Stimulated activated naive B cell treated with anti-CD40 and anti-IgM and Interleukin-4, amounts not matched to agents 10 μg/mL and 1 μg/mL and 100 μg/mL, for 72 hours (primary cell): Measurements from ENCODE around the gene CCS.
"Not testable (repeated sequence)": the region's sequence is repeated elsewhere in the genome, so short reads cannot be mapped to it uniquely, and the experiment has no call there.

Experiments
- ATAC-seq, 2 donors: fragments of 150-1000 bp; cut with Tn5 transposase; replicated peaks; 2 replicates each; pipeline ENCODE4 v1.10.0; 2021; ENCODE audit warnings: moderate library complexity in 1 of 2
- DNase-seq: peaks from one replicate; pipeline ENCODE4 v3.0.0; 2021
- H3K27ac Mint-ChIP-seq: one replicate; pipeline ENCODE4 v1.8.0; 2022; ENCODE audit warnings: mild to moderate bottlenecking, mixed read lengths
- H3K27me3 Mint-ChIP-seq, 2 donors: one replicate each; pipeline ENCODE4 v1.8.0; 2022; ENCODE audit warnings: mixed read lengths in 2 of 2
- H3K36me3 Mint-ChIP-seq, 2 donors: one replicate each; pipeline ENCODE4 v1.8.0; 2022; ENCODE audit warnings: mixed read lengths in 2 of 2, mild to moderate bottlenecking in 1 of 2
- H3K4me1 Mint-ChIP-seq, 2 donors: one replicate each; pipeline ENCODE4 v1.8.0; 2022; ENCODE audit warnings: mixed read lengths in 2 of 2, mild to moderate bottlenecking in 1 of 2
- H3K4me3 Mint-ChIP-seq, 2 donors: one replicate each; pipeline ENCODE4 v1.8.0; 2022; ENCODE audit warnings: mild to moderate bottlenecking in 2 of 2, mixed read lengths in 2 of 2, moderate library complexity in 1 of 2
- H3K9me3 Mint-ChIP-seq, 2 donors: one replicate each; pipeline ENCODE4 v1.8.0; 2022; ENCODE audit warnings: mixed read lengths in 2 of 2, mild to moderate bottlenecking in 1 of 2

Gene CCS

DNA sequence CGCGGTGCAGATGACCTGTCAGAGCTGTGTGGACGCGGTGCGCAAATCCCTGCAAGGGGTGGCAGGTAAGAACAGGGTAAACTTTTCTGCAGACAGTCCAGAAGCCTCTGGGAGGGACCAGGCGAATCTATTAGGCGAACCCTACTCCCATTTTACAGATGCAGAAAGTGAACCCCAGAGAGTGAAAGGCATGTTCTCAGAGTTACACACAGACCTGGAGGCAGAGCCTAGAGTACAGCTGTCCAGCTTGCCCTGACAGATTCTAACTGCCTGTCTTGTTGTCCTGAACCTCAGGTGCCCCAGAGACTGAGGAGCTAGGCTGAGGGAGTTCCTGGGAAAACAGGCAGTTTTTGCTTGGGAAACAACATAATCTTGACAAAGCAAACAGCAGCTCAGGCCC, 665 bp downstream of the CCS start:
- DNase-seq, result no peak
- Mint-ChIP-seq H3K9me3 (no peaks in the 10 kb centered on the region), H3K4me3 (peak overlapping the region; percentile 98 to 100), H3K27me3 (no peaks in the 10 kb centered on the region), H3K36me3 (peaks cover 3% of the 10 kb centered on the region in 2 donors), H3K27ac (peak overlapping the region; percentile 99), H3K4me1 (peaks cover 29 to 44% of the 10 kb centered on the region in 2 donors)
- no peak for ATAC-seq

DNA sequence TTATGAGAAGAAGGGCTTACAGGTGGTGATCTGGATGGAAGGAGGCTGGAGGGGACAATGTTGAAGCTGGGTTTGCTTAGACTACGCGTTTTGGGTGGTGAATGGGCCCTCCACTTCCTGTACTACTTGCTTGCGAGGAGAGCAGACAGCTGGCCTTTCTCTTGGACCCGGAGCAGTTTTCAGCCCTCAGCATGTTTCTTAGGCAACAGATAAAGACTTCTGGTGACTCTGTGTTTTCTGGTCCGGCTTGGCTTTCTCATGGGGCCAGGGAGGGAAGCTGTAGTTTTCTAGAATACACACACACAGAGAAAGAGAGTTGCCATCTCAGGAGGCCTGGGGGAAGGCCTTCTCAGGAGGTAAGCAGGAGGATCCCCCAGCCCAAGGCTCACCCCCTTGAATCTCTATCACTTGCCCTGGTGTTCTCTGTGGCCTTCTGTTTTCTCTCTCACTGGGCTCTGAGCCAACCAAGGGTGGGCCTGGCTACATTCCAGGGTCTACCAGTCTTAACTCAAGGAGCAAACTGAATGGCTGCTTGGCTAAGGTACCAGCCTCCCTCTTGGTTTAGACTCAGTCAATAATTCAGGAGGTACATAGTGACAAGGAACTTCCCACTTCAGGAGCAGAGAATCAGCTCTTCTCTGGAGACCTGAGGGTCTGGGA, 2.4 kb downstream of the CCS start:
- peak; percentile 7 for DNase-seq
- Mint-ChIP-seq H3K4me3 (peak overlapping the region; percentile 69 to 72), H3K27ac (peak overlapping the region; percentile 63), H3K9me3 (no peaks in the 10 kb centered on the region), H3K4me1 (peaks cover 32 to 50% of the 10 kb centered on the region in 2 donors), H3K27me3 (no peaks in the 10 kb centered on the region), H3K36me3 (peaks cover 10 to 11% of the 10 kb centered on the region in 2 donors)
- ATAC-seq, result peak in 1 of 2 donors; percentile 15

DNA sequence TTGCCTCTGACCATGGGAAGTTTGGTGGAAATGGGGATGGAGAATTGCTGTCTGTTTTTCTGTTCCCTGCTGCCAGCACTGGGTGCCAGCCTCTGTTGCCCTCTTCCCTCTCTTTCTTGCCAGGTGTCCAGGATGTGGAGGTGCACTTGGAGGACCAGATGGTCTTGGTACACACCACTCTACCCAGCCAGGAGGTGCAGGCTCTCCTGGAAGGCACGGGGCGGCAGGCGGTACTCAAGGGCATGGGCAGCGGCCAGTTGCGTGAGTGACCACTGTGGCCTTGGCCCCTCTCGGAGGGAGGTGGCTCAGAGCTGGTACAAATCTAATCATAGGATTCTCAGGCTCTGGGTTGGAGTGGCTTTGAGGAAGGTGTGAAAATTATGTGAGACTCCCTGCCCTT, 6.0 kb downstream of the CCS start:
- H3K27ac Mint-ChIP-seq, result no peak overlapping the region
- H3K36me3 Mint-ChIP-seq, result peaks cover 22% of the 10 kb centered on the region in 2 donors
- no peak overlapping the region for H3K4me3 Mint-ChIP-seq
- H3K27me3 Mint-ChIP-seq, result no peaks in the 10 kb centered on the region
- DNase-seq, result no peak
- ATAC-seq, result no peak
- H3K4me1 Mint-ChIP-seq, result peaks cover 23 to 49% of the 10 kb centered on the region in 2 donors
- no peaks in the 10 kb centered on the region for H3K9me3 Mint-ChIP-seq

DNA sequence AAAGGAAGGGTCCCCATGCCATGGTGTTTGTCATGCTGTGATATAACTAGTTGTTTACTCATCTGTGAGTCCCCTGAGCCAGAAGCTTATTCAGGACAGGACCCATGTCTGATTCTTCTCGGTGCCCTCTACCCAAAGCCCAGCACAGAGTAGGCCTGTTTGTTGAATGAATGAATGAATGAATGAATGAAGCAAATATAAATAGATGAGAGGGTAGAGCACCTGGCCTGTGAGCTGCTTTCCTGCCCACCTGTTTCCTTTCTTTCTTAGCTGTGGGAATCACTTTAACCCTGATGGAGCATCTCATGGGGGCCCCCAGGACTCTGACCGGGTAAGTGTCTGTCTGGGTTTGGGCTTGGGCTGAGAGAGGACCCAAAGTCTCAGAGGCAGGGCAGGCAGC, 7.2 kb downstream of the CCS start:
- H3K4me1 Mint-ChIP-seq, result peaks cover 19 to 40% of the 10 kb centered on the region in 2 donors
- DNase-seq, result no peak
- ATAC-seq, result no peak
- no peak overlapping the region for H3K27ac Mint-ChIP-seq
- no peaks in the 10 kb centered on the region for H3K9me3 Mint-ChIP-seq
- H3K4me3 Mint-ChIP-seq, result no peak overlapping the region
- no peaks in the 10 kb centered on the region for H3K27me3 Mint-ChIP-seq
- H3K36me3 Mint-ChIP-seq, result peaks cover 29 to 34% of the 10 kb centered on the region in 2 donors

DNA sequence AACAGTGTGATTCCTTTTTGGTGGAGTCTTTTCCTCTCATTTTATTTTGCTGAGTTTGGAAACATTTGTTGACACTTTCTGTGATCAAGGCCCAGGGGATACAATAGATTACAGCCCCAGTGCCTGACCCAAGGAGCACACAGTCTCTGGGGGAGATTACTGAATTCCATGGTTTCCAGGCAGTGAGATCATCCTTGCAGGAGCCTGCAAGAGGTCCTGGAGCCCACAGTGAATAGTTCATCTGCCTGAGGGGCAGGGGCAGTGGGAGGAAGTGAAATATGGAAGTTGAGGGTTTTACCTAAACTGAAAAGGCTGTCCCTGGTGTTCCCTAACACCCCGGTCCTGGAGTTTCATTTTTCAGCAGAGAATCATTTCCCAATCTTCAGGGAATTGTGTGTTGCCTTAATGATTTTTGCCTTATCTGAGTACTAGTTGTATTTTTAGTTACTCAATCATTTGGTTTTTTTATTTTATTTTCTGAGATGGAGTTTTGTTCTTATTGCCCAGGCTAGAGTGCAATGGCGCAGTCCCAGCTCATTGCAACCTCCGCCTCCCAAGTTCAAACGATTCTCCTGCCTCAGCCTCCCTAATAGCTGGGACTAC, 7.7 kb downstream of the CCS start:
- H3K4me1 Mint-ChIP-seq, result peaks cover 14 to 35% of the 10 kb centered on the region in 2 donors

DNA sequence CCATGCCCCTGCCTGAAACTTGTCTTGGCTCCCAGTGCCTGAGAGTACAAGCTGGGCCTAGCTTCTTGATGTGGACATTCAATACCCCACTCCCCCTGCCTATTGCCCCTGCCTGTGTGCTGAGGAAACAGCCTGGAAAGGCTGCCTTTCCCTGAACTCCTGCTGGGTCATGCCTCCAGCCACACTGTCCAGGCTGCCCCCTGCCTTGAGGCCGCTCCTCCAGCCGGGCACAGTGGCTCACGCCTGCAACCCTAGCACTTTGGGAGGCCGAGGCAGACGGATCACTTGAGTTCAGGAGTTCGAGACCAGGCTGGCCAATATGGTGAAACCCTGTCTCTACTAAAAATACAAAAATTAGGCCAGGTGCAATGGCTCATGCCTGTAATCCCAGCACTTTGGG, 10.1 kb downstream of the CCS start:
- Mint-ChIP-seq H3K27me3 (no peaks in the 10 kb centered on the region), H3K4me1 (peaks cover 14 to 41% of the 10 kb centered on the region in 2 donors), H3K9me3 (no peaks in the 10 kb centered on the region), H3K27ac (no peak overlapping the region), H3K36me3 (peaks cover 45 to 55% of the 10 kb centered on the region in 2 donors), H3K4me3 (no peak overlapping the region)
- ATAC-seq (no peak), DNase-seq (no peak)

More for the DNA sequence above, 7.7 kb downstream of the CCS start:
- no peaks in the 10 kb centered on the region for H3K27me3 Mint-ChIP-seq
- no peaks in the 10 kb centered on the region for H3K9me3 Mint-ChIP-seq
- ATAC-seq (no peak), DNase-seq (no peak)
- peaks cover 34 to 38% of the 10 kb centered on the region in 2 donors for H3K36me3 Mint-ChIP-seq
- H3K27ac Mint-ChIP-seq, result peak overlapping the region; percentile 31
- no peak overlapping the region for H3K4me3 Mint-ChIP-seq

DNA sequence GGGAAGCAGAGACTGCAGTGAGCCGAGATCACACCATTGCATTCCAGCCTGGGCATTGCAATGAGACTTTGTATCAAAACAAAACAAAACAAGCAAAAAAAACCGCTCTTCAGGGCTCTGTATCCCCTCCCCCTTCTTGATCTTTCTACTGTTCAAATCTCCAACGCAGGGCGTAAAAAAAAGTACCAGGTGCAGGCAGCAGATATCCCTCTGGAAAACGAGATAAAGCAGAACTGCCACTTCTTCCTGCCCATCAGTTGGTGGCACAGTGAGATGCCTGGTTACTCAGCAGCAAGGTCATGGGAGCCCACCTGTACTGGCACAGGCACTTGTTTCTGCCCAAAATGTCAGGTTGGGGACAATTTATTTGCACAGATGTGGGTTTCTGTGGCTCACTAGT, 11.2 kb downstream of the CCS start:
- Mint-ChIP-seq H3K9me3 (no peaks in the 10 kb centered on the region), H3K4me1 (peaks cover 17 to 46% of the 10 kb centered on the region in 2 donors), H3K36me3 (peaks cover 47 to 57% of the 10 kb centered on the region in 2 donors), H3K27ac (no peak overlapping the region), H3K4me3 (no peak overlapping the region), H3K27me3 (no peaks in the 10 kb centered on the region)
- DNase-seq, result no peak
- ATAC-seq, result no peak

DNA sequence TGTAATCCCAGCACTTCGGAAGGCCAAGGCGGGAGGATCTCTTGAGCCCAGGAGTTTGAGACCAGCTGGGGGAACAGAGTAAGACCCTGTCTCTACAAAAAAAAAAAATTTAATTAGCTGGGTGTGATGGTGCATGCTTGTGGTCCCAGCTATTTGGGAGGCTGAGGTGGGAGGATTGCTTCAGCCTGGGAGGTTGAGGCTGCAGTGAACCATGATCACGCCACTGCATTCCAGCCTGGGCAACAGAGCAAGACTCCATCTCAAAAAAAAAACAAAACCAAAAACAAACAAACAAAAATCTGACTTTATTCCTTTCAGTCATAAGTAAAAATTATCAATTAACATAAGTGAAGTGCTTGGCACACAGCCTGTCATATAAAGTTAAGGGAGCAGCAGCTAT, 13.6 kb downstream of the CCS start:
- ATAC-seq, H3K27me3 Mint-ChIP-seq, H3K9me3 Mint-ChIP-seq, H3K4me3 Mint-ChIP-seq, DNase-seq: not testable (repeated sequence)
- Mint-ChIP-seq H3K36me3 (peaks cover 38 to 51% of the 10 kb centered on the region in 2 donors), H3K4me1 (peaks cover 21 to 53% of the 10 kb centered on the region in 2 donors), H3K27ac (peak overlapping the region; percentile 42)

DNA sequence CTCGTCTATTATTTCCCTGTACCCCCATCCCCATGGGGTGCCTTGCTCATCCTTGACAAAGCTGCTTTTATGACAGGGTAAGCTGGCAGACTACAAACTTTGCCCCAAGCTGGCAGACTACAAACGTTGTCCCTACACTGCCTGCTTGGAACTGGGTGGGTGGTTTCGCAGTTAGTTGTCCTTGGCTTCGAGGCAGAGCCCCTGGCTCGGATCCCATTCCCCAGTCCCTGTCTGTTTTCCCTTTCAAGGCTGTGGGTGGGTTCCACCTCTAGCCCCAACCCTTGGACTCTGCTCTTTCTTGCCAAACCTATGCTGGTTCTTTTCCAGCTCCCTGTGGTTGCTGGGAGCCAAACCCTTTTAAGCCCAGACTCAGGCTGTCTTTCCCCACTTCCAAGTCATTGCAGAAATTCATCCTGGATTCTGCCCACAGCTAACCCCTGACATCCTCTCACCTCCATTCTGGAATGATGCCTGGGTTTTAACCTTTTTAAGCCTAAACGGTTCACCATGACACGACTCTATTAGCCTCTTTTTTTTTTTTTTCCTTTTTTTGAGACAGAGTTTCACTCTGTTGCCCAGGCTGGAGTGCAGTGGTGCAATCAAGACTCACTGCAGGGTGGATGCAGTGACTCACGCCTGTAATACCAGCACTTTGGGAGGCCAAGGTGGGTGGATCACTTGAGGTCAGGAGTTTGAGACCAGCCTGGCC, 14.3 kb downstream of the CCS start:
- Mint-ChIP-seq H3K36me3 (peaks cover 34 to 48% of the 10 kb centered on the region in 2 donors), H3K4me1 (peaks cover 23 to 58% of the 10 kb centered on the region in 2 donors), H3K9me3 (no peaks in the 10 kb centered on the region), H3K27me3 (no peaks in the 10 kb centered on the region), H3K4me3 (no peak overlapping the region), H3K27ac (peak overlapping the region; percentile 97)
- ATAC-seq (no peak), DNase-seq (no peak)

DNA sequence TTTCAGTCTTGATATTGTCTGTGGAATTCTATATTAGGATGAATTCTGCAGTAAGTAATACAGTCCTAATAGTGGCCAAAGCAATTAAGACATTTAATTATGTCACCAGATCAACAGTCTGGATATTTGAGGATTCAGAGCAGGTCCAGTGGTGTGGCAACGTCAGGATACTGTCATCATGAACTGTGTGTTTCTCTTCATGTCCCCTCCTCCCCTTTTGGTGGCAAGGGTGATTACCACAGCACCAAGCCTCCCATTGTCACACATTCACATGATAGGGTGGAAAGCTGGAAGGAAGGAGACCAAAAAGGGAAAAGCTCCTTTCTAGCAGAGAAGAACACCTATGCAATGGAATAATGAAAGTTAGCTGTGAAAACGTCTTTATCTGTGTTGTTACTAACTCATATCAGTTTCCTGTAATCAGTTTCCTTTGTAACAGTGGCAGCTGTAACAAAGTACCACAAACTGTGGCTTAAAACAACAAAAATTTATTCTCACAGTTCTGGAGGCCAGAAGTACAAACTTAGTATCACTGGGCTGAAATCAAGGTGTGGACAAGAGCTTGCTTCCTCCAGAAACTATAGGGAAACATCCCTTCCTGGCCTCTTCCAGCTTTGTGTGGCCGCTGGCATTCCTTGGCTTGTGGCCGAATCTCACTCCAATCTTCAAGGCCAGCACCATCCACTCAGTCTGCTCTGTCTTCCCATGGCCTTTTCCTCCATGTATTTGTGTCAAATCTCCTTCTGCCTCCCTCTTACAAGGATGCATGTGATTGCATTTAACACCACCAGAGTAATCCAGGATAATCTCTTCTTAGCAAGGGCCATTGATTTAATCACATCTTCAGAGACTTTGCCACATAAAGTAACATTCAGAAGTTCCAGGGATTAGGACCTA, 17.0 kb downstream of the CCS start:
- Mint-ChIP-seq H3K27me3 (no peaks in the 10 kb centered on the region), H3K4me1 (peaks cover 25 to 67% of the 10 kb centered on the region in 2 donors), H3K4me3 (no peak overlapping the region), H3K9me3 (no peaks in the 10 kb centered on the region), H3K27ac (peak overlapping the region; percentile 87), H3K36me3 (peaks cover 23 to 31% of the 10 kb centered on the region in 2 donors)
- DNase-seq (no peak), ATAC-seq (no peak)

DNA sequence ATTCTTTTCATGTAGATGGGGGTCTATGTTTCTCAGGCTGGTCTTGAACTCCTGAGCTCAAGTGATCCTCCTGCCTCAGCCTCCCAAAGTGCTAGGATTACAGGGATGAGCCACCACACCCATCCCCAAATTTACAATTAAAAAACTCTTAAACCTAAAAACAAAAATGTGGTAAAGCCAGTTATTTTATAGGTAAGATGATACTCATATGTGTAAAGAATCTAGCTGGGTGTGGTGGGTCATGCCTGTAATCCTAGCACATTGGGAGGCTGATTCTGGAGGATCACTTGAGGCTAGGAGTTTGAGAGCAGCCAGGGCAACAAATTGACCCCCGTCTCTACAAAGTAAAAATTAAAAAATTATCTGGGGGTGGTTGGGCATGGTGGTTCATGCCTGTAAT, 19.5 kb downstream of the CCS start:
- H3K9me3 Mint-ChIP-seq, result no peaks in the 10 kb centered on the region
- H3K4me3 Mint-ChIP-seq, result no peak overlapping the region
- no peaks in the 10 kb centered on the region for H3K27me3 Mint-ChIP-seq
- ATAC-seq (no peak), DNase-seq (no peak)
- H3K36me3 Mint-ChIP-seq, result peaks cover 24 to 34% of the 10 kb centered on the region in 2 donors
- H3K4me1 Mint-ChIP-seq, result peaks cover 23 to 63% of the 10 kb centered on the region in 2 donors
- H3K27ac Mint-ChIP-seq, result peak overlapping the region; percentile 88

DNA sequence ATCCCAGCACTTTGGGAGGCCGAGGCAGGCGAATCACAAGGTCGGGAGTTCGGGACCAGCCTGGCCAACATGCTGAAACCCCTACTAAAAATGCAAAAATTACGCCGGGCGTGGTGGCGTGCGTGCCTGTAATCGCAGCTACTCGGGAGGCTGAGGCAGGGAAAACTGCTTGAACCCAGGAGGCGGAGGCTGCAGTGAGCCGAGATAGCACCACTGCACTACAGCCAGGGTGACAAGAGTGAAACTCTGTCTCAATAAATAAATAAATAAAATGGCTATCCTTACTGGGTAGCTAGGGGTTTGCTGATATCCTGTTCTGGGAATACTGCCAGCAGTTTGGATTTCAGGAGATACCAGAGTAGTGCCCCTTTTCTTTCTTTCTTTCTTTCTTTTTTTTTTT, 21.1 kb downstream of the CCS start:
- ATAC-seq (no peak), DNase-seq (no peak)
- no peak overlapping the region for H3K4me3 Mint-ChIP-seq
- H3K9me3 Mint-ChIP-seq, result no peaks in the 10 kb centered on the region
- no peaks in the 10 kb centered on the region for H3K27me3 Mint-ChIP-seq
- H3K36me3 Mint-ChIP-seq, result peaks cover 32 to 40% of the 10 kb centered on the region in 2 donors
- H3K27ac Mint-ChIP-seq, result no peak overlapping the region
- peaks cover 30 to 70% of the 10 kb centered on the region in 2 donors for H3K4me1 Mint-ChIP-seq

DNA sequence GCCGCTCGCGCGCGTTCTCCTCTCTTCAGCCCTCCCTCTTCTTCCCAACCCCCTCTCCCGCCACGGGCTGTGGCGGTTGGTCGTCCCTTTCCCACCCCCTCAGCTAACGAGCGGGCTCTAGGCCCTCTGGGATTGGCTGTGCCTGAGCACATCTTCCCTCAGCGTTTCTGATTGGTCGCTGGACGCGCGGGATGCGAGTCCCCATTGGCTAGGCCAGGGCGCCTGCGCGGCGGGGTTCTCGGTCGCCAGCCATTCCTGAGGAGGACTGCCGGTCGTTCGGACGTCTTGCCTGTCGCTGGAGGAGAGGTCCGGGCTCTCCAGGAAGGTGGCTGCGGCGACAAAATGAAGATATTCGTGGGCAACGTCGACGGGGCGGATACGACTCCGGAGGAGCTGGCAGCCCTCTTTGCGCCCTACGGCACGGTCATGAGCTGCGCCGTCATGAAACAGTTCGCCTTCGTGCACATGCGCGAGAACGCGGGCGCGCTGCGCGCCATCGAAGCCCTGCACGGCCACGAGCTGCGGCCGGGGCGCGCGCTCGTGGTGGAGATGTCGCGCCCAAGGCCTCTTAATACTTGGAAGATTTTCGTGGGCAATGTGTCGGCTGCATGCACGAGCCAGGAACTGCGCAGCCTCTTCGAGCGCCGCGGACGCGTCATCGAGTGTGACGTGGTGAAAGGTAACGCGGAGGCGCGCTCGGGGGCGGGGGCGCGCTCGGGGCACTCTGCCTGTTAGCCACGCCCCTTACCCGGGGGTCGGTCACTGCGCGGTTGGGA, 23.6 kb downstream of the CCS start, which contains the start of gene RBM14:
TSS of gene RBM14 (plus strand) at position 252 of the 776 bp plus-strand sequence. CDS start at position 343, 91 bp downstream.
- no peaks in the 10 kb centered on the region for H3K9me3 Mint-ChIP-seq
- peak; percentile 98 for DNase-seq

More for the DNA sequence above, 23.6 kb downstream of the CCS start, which contains the start of gene RBM14:
- peak within 1 kb of the TSS; percentile 89 to 96 for H3K4me3 Mint-ChIP-seq
- H3K4me1 Mint-ChIP-seq, result peaks cover 25 to 56% of the 10 kb centered on the region in 2 donors
- H3K27ac Mint-ChIP-seq, result peak within 1 kb of the TSS; percentile 99
- peaks cover 34 to 44% of the 10 kb centered on the region in 2 donors for H3K36me3 Mint-ChIP-seq
- peak; percentile 92 for ATAC-seq
- no peaks in the 10 kb centered on the region for H3K27me3 Mint-ChIP-seq
